Stimulated activated CD8-positive, alpha-beta memory T cell treated with anti-CD3 and anti-CD28 coated beads, Interleukin-4, amount 100 ng/mL, for 48 hours (primary cell): ENCODE measurements around the gene MCM3AP.
A peak's percentile ranks its signal among the peaks of the same experiment; 100 is the strongest.
"Not testable (repeated sequence)": the region's sequence is repeated elsewhere in the genome, so short reads cannot be mapped to it uniquely, and the experiment has no call there.

ENCODE experiments used
- DNase-seq: peaks from one replicate; pipeline ENCODE4 v3.0.0-alpha.2; 2020

The MCM3AP gene

GRCh38 chr21:46268371-46268770, 17.0 kb downstream of the MCM3AP start:
- no peak for DNase-seq

- no peak for DNase-seq
These were observed 18.5 kb downstream of the MCM3AP start for GRCh38 chr21:46266946-46267345.

DNA sequence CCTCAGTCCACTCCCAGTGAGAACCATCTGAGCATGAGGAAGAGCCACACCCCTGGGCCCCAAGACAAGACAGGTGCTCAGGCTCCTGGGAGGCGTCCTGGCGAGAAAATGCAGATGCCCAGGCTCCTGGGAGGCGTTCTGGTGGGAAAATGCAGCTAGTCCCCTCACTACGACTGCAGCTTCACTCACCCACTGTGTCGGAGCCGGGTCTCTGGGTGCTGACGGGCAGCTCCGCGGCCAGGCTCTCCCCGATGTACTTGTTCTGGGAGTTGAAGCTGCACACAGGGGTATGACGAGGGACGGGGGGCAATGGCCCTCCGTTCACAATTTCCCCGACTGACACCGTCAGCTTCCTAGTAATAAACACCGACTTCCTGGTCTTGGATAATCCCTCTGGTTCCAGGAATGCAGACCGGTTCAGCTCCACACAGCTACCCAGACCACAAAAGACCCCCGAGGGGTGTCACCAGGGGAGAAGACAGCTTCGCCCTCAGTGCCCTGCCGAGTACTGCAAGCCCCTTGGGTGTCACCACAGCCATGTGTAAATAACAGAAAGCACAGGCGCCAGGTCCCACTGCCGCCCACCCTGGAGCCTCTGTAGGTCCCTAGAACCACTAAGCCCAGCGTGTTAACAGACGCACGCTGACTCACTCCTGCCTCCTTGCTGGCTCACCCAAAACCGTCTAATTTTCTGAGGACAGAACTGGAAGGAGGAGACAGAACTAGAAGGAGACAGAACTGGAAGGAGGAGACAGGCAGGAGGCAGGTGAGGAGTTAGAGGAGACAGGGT, 19.5 kb downstream of the MCM3AP start:
- no peak for DNase-seq

DNA sequence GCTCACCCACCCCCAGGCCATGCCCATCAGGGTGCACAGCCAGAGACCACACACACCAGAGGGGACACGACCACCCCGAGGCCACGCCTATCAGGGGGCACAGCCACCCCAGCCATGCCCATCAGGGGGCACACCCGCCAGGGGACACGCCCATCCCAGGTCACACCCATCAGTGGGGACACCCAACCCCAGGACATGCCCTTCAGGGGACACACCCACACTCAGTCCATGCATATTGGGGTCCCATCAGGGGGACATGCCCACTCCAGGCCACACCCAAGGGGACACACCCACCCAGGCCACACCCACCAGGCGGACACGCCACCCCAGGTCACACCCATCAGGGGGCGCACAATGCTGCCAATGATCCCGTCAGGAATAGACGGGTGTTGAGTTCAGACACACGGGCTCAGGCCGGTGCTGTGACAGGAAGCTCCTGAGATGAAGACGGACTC, 20.7 kb downstream of the MCM3AP start:
- DNase-seq = no peak

DNA sequence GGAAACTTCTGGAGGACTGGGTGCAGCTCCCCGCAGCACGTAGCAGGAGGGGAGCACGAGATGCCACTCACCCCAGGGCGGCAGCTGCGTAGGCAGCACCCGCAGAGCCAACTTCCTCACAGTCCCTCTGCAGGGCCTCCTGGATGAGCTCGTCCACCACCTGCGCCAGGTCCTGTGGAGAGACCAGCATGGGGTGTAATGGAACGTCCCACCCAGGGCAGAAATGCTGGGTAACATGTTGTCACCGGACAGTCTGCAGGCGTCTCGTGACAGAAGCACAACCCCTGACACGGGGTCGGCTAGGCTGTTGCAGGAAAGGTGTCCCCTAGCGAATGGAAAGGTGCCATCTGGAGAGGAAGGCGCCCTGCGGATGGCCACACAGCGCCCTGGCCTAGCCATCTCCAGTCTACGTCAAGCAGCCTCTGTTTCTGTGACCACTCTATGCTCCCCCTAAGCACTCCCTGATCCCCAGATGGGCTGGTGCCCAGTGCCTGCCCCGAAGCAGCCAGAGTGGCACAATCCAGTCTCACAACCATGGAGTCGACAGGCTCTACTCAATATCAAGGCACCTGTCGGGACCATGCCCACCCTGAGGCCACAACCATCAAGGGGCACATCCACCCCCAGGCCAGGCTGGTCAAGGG, 21.2 kb downstream of the MCM3AP start:
- DNase-seq = no peak

GRCh38 chr21:46256501-46256994, 28.9 kb downstream of the MCM3AP start:
- no peak for DNase-seq

DNA sequence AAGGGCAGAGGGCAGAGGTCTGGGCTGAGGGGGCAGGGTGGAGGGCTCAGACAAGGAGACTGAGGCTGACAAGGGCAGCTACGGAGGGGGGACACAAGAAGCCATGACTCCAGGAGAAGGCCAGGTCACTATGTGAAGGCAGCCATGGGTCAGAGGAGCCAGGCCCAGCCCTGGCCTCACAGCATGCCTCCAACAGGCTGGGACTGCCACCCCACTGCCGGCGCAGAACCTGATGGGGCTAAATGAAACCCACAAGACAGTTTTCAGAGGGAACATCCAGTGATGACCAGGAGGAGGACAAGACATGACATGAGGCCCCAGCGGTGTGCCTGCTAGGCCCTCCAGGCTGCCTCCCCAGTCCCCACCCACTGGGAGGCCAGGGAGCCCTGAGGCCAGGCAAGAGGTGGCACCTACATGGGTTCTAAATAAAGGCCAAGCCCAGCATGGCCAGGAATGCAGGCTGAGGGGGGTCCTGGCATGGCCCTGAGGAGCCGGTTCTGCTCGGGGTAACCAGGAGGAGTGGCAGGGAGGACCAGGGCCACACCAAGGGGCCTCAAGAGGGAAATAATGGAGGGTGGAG, 29.6 kb downstream of the MCM3AP start:
- DNase-seq = no peak

DNA sequence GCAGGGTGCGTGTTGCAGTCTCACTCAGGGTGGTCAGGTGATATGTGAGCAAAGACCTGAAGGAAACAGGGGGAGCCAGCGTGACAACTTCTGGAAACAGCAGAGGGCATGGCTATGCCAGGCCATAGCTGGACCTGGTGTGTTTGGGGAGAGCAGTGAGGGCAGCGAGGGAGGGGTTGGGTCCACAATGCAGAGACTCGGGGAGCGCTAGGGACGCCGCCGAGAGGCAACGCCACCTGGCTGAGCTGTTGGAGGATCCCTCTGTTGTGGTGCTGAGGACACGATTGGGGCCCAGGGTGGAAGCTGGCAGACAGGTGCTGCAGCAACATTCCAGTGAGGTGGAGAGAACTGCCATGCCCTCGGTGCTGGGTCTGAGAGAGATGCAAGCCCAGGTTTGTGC, 30.2 kb downstream of the MCM3AP start:
- DNase-seq = no peak

DNA sequence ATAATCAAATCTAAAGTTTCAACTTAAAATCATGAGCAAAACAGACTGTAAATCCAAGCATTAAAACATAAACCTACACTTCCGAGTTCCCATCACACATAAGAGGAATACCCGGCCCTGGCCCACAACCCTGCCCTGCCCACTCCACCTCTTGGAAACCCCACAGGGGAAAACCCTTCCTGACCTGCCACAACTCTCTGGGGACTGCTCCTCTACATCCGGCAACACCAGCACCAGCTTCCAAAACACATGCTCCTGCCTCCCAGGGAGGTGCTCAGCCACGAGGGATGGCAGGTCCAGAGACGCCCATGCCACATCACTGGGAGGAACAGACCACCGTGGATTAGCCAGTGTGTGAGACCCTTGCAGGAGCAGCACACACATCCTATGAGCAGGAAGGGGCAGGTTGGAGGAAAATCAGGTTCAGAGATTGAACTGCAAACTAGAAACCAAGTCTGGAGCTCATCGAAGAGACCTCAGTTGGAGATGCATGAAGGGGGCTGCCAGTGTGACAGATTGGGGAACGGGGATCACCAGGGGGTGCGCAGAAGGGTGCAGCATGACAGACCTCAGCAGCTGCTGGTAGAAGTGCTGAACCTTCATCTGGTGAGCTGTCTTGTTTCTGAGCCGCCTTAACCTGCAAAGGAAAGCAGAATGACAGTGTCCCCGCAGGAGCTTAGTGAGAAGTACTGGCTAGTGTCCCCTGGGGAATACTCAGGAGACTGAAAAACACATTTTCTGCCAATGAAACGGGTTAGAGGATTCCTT, 31.0 kb downstream of the MCM3AP start:
- DNase-seq = no peak

DNA sequence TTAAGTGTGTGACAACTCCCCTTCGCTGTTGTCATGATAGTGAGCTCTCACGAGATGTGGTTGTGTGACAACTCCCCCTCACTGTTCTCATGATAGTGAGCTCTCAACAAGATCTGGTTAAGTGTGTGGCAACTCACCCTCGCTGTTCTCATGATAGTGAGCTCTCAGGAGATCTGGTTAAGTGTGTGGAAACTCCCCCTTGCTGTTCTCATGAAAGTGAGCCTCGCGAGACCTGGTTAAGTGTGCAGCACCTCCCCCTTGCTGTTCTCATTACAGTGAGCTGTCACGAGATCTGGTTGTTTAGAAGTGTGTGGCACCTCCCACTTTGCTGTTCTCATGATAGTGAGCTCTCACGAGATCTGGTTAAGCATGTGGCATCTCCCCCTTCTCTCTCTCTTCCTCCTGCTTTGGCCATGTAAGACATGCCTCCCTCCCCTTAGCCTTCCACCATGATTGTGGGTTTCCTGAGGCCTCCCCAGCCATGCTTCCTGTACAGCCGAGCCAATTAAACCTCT, 31.7 kb downstream of the MCM3AP start:
- peak; percentile 62 for DNase-seq

DNA sequence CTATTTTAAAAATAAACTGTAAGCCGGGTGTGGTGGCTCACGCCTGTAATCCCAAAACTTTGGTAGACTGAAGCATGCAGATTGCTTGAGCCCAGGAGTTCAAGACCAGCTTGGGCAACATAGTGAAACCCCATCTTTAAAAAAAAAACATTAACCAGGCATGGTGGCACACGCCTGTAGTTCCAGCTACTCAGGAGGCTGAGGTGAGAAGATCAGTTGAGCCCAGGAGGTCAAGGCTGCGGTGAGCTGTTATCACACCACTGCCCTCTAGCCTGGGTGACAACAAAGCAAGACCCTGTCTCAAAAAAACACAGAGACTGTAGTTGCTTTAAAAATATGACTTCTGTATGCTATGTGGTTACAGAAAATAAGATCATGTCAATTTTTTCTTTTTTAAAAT, 32.6 kb downstream of the MCM3AP start:
- no peak for DNase-seq

DNA sequence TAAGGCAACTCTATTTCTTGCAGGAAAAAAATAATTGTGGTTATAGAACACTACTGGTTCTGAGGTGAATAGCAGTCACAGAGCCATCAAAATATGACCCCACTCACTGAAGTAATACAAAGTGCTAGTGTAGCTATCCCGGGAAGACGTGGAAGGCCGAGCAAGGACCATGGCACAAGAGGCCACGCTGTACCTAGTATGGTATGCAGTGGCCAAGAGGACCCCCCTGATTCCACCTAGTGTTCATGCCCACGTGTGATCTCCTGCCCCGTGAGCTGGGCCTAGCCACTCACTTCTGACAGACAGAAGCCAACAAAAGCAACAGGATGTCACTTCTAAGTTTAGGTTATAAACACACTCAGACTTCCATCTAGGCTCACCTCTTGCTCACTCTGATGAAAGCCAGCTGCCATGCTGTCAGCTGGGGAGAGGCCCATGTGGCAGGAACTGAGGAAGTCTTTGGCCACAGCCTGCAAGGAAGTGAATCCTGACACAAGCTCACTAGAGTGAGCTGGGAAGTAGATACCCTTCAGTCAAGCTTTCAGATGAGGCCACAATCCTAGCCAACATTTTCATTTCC, 35.2 kb downstream of the MCM3AP start:
- DNase-seq = no peak

GRCh38 chr21:46248827-46249226, 36.6 kb downstream of the MCM3AP start:
- no peak for DNase-seq

- no peak for DNase-seq
These were observed 37.0 kb downstream of the MCM3AP start for GRCh38 chr21:46248422-46248782.

DNA sequence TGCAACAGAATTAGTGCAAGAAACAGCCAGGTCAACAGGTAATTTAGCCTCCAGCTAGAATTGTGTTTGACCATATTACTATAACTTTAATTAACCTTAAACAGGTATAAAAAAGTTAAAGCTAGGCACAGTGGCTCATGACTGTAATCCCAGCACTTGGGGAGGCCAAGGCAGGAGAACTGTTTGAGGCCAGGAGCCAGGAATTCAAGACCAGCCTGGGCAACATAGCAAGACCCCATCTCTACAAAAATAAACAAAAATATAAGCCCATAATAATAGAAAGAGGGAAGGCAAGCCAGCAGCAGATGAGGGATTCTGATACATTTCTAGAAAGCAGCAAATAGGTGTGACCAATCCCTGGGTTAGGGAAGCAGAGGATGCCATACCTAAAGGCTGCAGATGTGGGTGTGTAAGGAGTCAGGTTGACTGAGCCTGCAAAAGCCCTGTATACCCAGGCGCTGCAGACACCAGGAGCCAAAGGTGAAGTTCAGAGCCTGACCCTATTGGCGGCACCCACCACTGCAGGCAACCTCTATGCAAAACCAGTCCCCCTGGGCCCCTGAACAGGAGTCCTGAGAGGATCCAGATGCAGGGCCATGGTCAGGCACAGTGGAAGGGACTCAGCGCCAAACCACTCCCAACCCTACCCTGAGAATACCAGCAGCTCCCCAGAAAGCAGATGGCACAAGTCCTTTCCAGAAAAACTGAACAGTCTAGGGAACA, 37.6 kb downstream of the MCM3AP start:
- no peak for DNase-seq

GRCh38 chr21:46246345-46246744, 39.1 kb downstream of the MCM3AP start:
- no peak for DNase-seq

DNA sequence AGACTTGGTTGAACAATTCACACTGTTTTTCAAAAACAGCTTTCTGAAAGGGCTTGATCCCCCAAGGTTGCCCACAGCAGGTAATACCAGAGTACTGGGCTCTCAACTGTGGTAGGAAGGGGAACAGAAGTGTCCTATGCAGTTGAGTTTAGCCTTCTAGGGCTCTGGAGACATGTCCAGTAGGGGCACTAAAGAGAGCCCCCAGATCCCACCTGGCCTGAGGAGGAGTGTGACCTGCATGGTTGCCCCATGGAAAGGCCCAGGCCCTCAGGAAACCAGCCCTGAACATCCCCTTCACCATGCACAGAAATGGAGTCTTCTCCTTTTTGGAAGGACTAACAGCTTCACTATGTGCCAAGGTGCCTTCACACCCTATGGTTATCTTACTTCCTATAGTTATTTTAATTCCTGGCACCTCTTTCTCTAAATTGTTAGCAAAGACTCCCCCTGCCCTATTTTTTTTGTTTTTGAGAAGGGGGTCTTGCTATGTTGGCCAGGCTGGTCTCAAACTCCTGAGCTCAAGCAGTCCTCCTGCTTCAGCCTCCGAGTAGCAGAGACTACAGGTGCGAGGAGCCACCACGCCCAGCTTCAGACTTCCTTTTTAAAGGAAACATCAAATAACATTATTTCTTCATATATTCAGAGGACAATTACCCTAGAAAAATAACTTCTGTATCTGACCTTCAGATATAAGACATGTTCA, 40.0 kb downstream of the MCM3AP start:
- DNase-seq = no peak

- no peak for DNase-seq
These were observed 40.8 kb downstream of the MCM3AP start for GRCh38 chr21:46244602-46245001.

- DNase-seq = no peak
These were observed 41.5 kb downstream of the MCM3AP start for GRCh38 chr21:46243960-46244361.

GRCh38 chr21:46243325-46243724, 42.1 kb downstream of the MCM3AP start:
- DNase-seq = no peak

DNA sequence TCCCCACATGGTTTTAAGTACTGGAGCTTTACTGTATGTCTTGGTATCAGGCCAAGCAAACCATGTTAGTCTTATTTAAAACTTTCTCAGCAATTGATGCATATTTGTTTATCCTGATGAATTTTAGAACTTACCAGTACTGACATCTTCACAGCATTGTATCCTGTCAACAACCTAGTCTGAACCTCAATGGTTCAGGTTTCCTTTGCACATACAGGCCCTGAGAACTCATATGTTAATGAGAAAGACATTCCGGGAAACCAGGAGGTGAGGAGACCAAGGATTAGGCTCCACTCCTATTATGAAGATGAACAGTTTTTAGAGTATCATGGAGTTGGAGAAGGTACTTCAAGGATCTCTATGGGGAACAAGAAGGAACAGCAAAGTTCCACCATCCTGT, 43.8 kb downstream of the MCM3AP start:
- DNase-seq = not testable (repeated sequence)
